Loucy (cell line): ENCODE results near the gene PAWR.

Source experiments
- EZH2phosphoT487 ChIP-seq: fragments of 200-600 bp; IDR thresholded peaks from 2 replicates; pipeline ENCODE4 v1.6.1; 2018; ENCODE audit warnings: antibody characterized with exemption, mild to moderate bottlenecking, moderate library complexity, borderline replicate concordance
- TF ChIP-seq, protein P1 (sequence below): fragments of 200-600 bp; sonication (generic); conservative IDR thresholded peaks from 2 replicates; pipeline ENCODE4 v1.5.1; 2014; ENCODE audit warnings: mild to moderate bottlenecking, antibody characterized with exemption, low read length

DNA sequence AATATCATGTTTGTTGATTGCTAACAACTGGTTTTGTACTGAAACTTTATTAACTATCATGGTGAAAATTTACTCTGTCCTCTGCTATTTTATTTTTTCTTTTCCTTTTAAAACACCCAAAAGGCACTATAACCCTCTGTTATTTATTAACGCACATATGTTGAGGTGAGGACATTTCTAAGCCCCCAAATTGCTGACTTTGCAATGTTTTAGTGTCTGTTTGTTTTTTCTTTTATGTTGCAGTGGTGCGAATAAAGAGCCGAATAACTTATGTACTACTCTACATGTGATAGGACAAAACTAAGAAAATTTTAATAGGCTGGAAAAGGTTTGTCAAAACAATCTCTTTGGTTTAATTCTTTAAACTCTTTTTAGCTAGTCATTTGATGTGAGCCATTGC, 24.5 kb upstream of the PAWR start:
- TF ChIP-seq, protein P1, sequence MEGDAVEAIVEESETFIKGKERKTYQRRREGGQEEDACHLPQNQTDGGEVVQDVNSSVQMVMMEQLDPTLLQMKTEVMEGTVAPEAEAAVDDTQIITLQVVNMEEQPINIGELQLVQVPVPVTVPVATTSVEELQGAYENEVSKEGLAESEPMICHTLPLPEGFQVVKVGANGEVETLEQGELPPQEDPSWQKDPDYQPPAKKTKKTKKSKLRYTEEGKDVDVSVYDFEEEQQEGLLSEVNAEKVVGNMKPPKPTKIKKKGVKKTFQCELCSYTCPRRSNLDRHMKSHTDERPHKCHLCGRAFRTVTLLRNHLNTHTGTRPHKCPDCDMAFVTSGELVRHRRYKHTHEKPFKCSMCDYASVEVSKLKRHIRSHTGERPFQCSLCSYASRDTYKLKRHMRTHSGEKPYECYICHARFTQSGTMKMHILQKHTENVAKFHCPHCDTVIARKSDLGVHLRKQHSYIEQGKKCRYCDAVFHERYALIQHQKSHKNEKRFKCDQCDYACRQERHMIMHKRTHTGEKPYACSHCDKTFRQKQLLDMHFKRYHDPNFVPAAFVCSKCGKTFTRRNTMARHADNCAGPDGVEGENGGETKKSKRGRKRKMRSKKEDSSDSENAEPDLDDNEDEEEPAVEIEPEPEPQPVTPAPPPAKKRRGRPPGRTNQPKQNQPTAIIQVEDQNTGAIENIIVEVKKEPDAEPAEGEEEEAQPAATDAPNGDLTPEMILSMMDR, result no peak
- no peak for TF ChIP-seq EZH2phosphoT487
